CD8-positive, alpha-beta memory T cell (primary cell): ENCODE measurements around the gene ANKRD13C. TPM values are rescaled to one million over a fixed set of nuclear protein-coding genes. Genes with fewer than 3 reads are reported as not detected.
"Not testable (repeated sequence)": the region's sequence is repeated elsewhere in the genome, so short reads cannot be mapped to it uniquely, and the experiment has no call there.

Source experiments
- CTCF ChIA-PET: fragments of 350-600 bp; sonication (Branson Sonifier 250); formaldehyde crosslinking; loops from one replicate; lab custom pipeline; 2021; ENCODE audit warnings: antibody characterized with exemption; lab: Charles Lee
- POLR2A ChIA-PET: fragments of 350-600 bp; sonication (Branson Sonifier 250); formaldehyde crosslinking; loops from one replicate; lab custom pipeline; 2021; ENCODE audit warnings: antibody characterized with exemption; lab: Charles Lee
- DNase-seq, 5 donors: peaks; one replicate each; pipeline versions ENCODE4 v3.0.0 to v3.0.0-alpha.2; 2020 to 2022; ENCODE audit warnings: mixed read lengths in 1 of 5
- H3K27ac ChIP-seq: one replicate; pipeline ENCODE4 v1.7.0; 2013; ENCODE audit warnings: low read depth, mild to moderate bottlenecking, low read length, moderate library complexity
- H3K27me3 ChIP-seq: 2 replicates; pipeline ENCODE4 v1.7.0; 2013; ENCODE audit warnings: low read length, mild to moderate bottlenecking; ENCODE audit not compliant: insufficient read depth, poor library complexity, severe bottlenecking
- H3K36me3 ChIP-seq: 2 replicates; pipeline ENCODE4 v1.7.0; 2013; ENCODE audit warnings: mild to moderate bottlenecking, low read length, moderate library complexity; ENCODE audit not compliant: insufficient read depth
- H3K4me1 ChIP-seq: 2 replicates; pipeline ENCODE4 v1.7.0; 2013; ENCODE audit warnings: mild to moderate bottlenecking, low read length, moderate library complexity; ENCODE audit not compliant: insufficient read depth
- H3K4me3 ChIP-seq: 2 replicates; pipeline ENCODE4 v1.7.0; 2013; ENCODE audit warnings: mild to moderate bottlenecking, low read length
- H3K9me3 ChIP-seq: 2 replicates; pipeline ENCODE4 v1.7.0; 2013; ENCODE audit warnings: mild to moderate bottlenecking, low read length
- H3K27ac Mint-ChIP-seq, 8 donors: one replicate each; pipeline ENCODE4 v1.8.0; 2020 to 2021; ENCODE audit warnings: mixed read lengths in 8 of 8, mild to moderate bottlenecking in 6 of 8, inconsistent platforms in 3 of 8, moderate library complexity in 3 of 8
- H3K27me3 Mint-ChIP-seq, 2 donors: one replicate each; pipeline ENCODE4 v1.8.0; 2020 to 2021; ENCODE audit warnings: mixed read lengths in 2 of 2, mild to moderate bottlenecking in 1 of 2, moderate library complexity in 1 of 2
- H3K36me3 Mint-ChIP-seq, 3 donors: one replicate each; pipeline ENCODE4 v1.8.0; 2020 to 2021; ENCODE audit warnings: mixed read lengths in 3 of 3, inconsistent platforms in 1 of 3, mild to moderate bottlenecking in 1 of 3
- H3K4me1 Mint-ChIP-seq, 3 donors: one replicate each; pipeline ENCODE4 v1.8.0; 2020 to 2021; ENCODE audit warnings: mixed read lengths in 3 of 3, inconsistent platforms in 1 of 3, mild to moderate bottlenecking in 1 of 3
- H3K4me3 Mint-ChIP-seq, 7 donors: one replicate each; pipeline ENCODE4 v1.8.0; 2020 to 2021; ENCODE audit warnings: mixed read lengths in 7 of 7, mild to moderate bottlenecking in 6 of 7, moderate library complexity in 4 of 7, inconsistent platforms in 2 of 7
- H3K9me3 Mint-ChIP-seq, 5 donors: one replicate each; pipeline ENCODE4 v1.8.0; 2020 to 2022; ENCODE audit warnings: mixed read lengths in 5 of 5, mild to moderate bottlenecking in 3 of 5, moderate library complexity in 2 of 5, inconsistent platforms in 1 of 5
- polyA plus RNA-seq: library from polyadenylated mRNA; unstranded; fragments of 300-500 nt; fragmentation: Illumina TruSeq; gene quantifications from one replicate; pipeline ENCODE4 v1.2.3, GENCODE V29; 2021
- total RNA-seq, 2 experiments: library from RNA; stranded (reverse); gene quantifications; one replicate each; pipeline ENCODE4 v1.2.3, GENCODE V29; 2021

Gene ANKRD13C
- total and polyA plus RNA-seq, 3 experiments from 2014 or later = 15.9 to 30.9 (median 29.4) TPM

GRCh38 chr1:70371586-70371985 lies 17.1 kb upstream of the ANKRD13C start:
- CTCF ChIA-PET, H3K9me3 Mint-ChIP-seq, H3K36me3 ChIP-seq, H3K27me3 ChIP-seq, DNase-seq, H3K9me3 ChIP-seq, H3K27ac Mint-ChIP-seq, H3K4me3 ChIP-seq, H3K4me3 Mint-ChIP-seq, POLR2A ChIA-PET, H3K36me3 Mint-ChIP-seq, H3K4me1 ChIP-seq, H3K27ac ChIP-seq, H3K27me3 Mint-ChIP-seq, H3K4me1 Mint-ChIP-seq: not testable (repeated sequence)

GRCh38 chr1:70367397-70367796 lies 12.9 kb upstream of the ANKRD13C start:
- peaks cover 7 to 12% (median 8%) of the 10 kb centered on the region in 3 donors for H3K4me1 Mint-ChIP-seq
- H3K27ac Mint-ChIP-seq, DNase-seq, CTCF ChIA-PET, H3K36me3 ChIP-seq, H3K27ac ChIP-seq, H3K9me3 ChIP-seq, H3K4me1 ChIP-seq, H3K27me3 ChIP-seq, H3K4me3 Mint-ChIP-seq, H3K27me3 Mint-ChIP-seq, H3K36me3 Mint-ChIP-seq, H3K9me3 Mint-ChIP-seq, POLR2A ChIA-PET, H3K4me3 ChIP-seq: not testable (repeated sequence)

GRCh38 chr1:70366997-70367396 lies 12.5 kb upstream of the ANKRD13C start:
- Mint-ChIP-seq H3K4me1 (peaks cover 7 to 12% (median 8%) of the 10 kb centered on the region in 3 donors), H3K27ac (peak overlapping the region in 3 of 8 donors; percentile 66 to 75 (median 74))
- H3K36me3 Mint-ChIP-seq, H3K27me3 Mint-ChIP-seq, H3K9me3 Mint-ChIP-seq, H3K27me3 ChIP-seq, CTCF ChIA-PET, H3K27ac ChIP-seq, H3K9me3 ChIP-seq, DNase-seq, H3K4me3 Mint-ChIP-seq, POLR2A ChIA-PET, H3K36me3 ChIP-seq, H3K4me3 ChIP-seq, H3K4me1 ChIP-seq: not testable (repeated sequence)

GRCh38 chr1:70366425-70366952 lies 12.0 kb upstream of the ANKRD13C start:
- H3K27me3 ChIP-seq, H3K4me3 ChIP-seq, H3K36me3 Mint-ChIP-seq, CTCF ChIA-PET, H3K9me3 Mint-ChIP-seq, H3K27ac ChIP-seq, H3K27me3 Mint-ChIP-seq, H3K4me1 ChIP-seq, DNase-seq, H3K9me3 ChIP-seq, POLR2A ChIA-PET, H3K4me3 Mint-ChIP-seq, H3K36me3 ChIP-seq, H3K27ac Mint-ChIP-seq: not testable (repeated sequence)
- H3K4me1 Mint-ChIP-seq = peaks cover 7 to 12% (median 8%) of the 10 kb centered on the region in 3 donors

GRCh38 chr1:70364439-70364838 lies 9.9 kb upstream of the ANKRD13C start:
- CTCF ChIA-PET = no interaction called here

GRCh38 chr1:70361727-70362398 lies 7.3 kb upstream of the ANKRD13C start:
- H3K27me3 ChIP-seq = no peaks in the 10 kb centered on the region
- ChIA-PET CTCF (no interaction called here), POLR2A (no interaction called here)
- no peaks in the 10 kb centered on the region for H3K9me3 ChIP-seq
- Mint-ChIP-seq H3K27me3 (no peaks in the 10 kb centered on the region), H3K36me3 (peaks cover 0 to 8% (median 0%) of the 10 kb centered on the region in 3 donors), H3K9me3 (no peaks in the 10 kb centered on the region), H3K4me1 (peaks cover 2 to 8% (median 8%) of the 10 kb centered on the region in 3 donors), H3K4me3 (no peak overlapping the region), H3K27ac (no peak overlapping the region)
- H3K27ac ChIP-seq = no peak overlapping the region
- no peaks in the 10 kb centered on the region for H3K4me1 ChIP-seq
- DNase-seq = no peak
- H3K4me3 ChIP-seq = no peak overlapping the region
- H3K36me3 ChIP-seq = no peaks in the 10 kb centered on the region

More at GRCh38 chr1:70364439-70364838, 9.9 kb upstream of the ANKRD13C start:
- no peak for DNase-seq
- Mint-ChIP-seq H3K27ac (no peak overlapping the region), H3K27me3 (no peaks in the 10 kb centered on the region), H3K4me1 (peaks cover 7 to 13% (median 12%) of the 10 kb centered on the region in 3 donors), H3K9me3 (no peaks in the 10 kb centered on the region), H3K36me3 (peaks cover 0 to 8% (median 2%) of the 10 kb centered on the region in 3 donors), H3K4me3 (no peak overlapping the region)
- Histone ChIP-seq H3K4me3 (no peak overlapping the region), H3K27ac (no peak overlapping the region), H3K9me3 (no peaks in the 10 kb centered on the region), H3K4me1 (no peaks in the 10 kb centered on the region), H3K36me3 (no peaks in the 10 kb centered on the region), H3K27me3 (no peaks in the 10 kb centered on the region)
- POLR2A ChIA-PET = no interaction called here

GRCh38 chr1:70360321-70360720 lies 5.8 kb upstream of the ANKRD13C start:
- no peak for DNase-seq
- H3K27ac Mint-ChIP-seq = no peak overlapping the region
- H3K9me3 ChIP-seq = no peaks in the 10 kb centered on the region
- peaks cover 6% of the 10 kb centered on the region for H3K4me1 ChIP-seq
- no peak overlapping the region for H3K27ac ChIP-seq
- H3K9me3 Mint-ChIP-seq = no peaks in the 10 kb centered on the region
- ChIA-PET CTCF (no interaction called here), POLR2A (no interaction called here)
- H3K27me3 Mint-ChIP-seq = no peaks in the 10 kb centered on the region
- H3K36me3 Mint-ChIP-seq = peaks cover 0 to 6% (median 0%) of the 10 kb centered on the region in 3 donors
- peaks cover 7 to 15% (median 14%) of the 10 kb centered on the region in 3 donors for H3K4me1 Mint-ChIP-seq
- no peaks in the 10 kb centered on the region for H3K36me3 ChIP-seq
- H3K4me3 ChIP-seq = no peak overlapping the region
- no peaks in the 10 kb centered on the region for H3K27me3 ChIP-seq
- no peak overlapping the region for H3K4me3 Mint-ChIP-seq

GRCh38 chr1:70358921-70359564 lies 4.5 kb upstream of the ANKRD13C start:
- no peaks in the 10 kb centered on the region for H3K9me3 ChIP-seq
- no peak for DNase-seq
- Mint-ChIP-seq H3K4me3 (no peak overlapping the region), H3K9me3 (peaks cover 0 to 3% (median 0%) of the 10 kb centered on the region in 5 donors), H3K36me3 (peaks cover 0 to 9% (median 4%) of the 10 kb centered on the region in 3 donors), H3K27me3 (peaks cover 0 to 6% of the 10 kb centered on the region in 2 donors), H3K27ac (no peak overlapping the region), H3K4me1 (peaks cover 15 to 25% (median 23%) of the 10 kb centered on the region in 3 donors)
- no peaks in the 10 kb centered on the region for H3K27me3 ChIP-seq
- CTCF ChIA-PET = interaction anchor here (1.0 kb wide), 1 partner anchor 51 kb away, joined by 4 read pairs; no protein-coding TSS in a partner anchor
- POLR2A ChIA-PET = no interaction called here
- no peaks in the 10 kb centered on the region for H3K36me3 ChIP-seq
- H3K4me3 ChIP-seq = no peak overlapping the region
- no peak overlapping the region for H3K27ac ChIP-seq
- H3K4me1 ChIP-seq = peaks cover 10% of the 10 kb centered on the region
